Pancreas (tissue), 10 donors: ENCODE measurements around the gene SMG7. TPM values are rescaled to one million over a fixed set of nuclear protein-coding genes. Genes with fewer than 3 reads are reported as not detected.

Source experiments
- ATAC-seq, 4 donors: fragments of 200-7000 bp; cut with Tn5 transposase; one replicate each; pipeline versions ENCODE4 v1.8.0 to v1.9.1; 2020; ENCODE audit warnings: mild to moderate bottlenecking in 4 of 4, moderate library complexity in 4 of 4
- DNase-seq, 6 donors: peaks; one replicate each; pipeline ENCODE4 v3.0.0-alpha.2; 2020
- FAIRE-seq: peaks from 2 replicates; lab custom pipeline; 2012; peaks lifted over from hg19 to GRCh38; lab: Jason Lieb, UNC
- H3K27ac ChIP-seq, 4 donors: fragments of 200-600 bp; sonication (generic); 1 replicate in 3 of 4; 2 replicates in 1 of 4; pipeline versions ENCODE4 v1.5.0 to v1.8.0; 2020
- H3K27me3 ChIP-seq, 4 donors: fragments of 200-600 bp; one replicate each; pipeline ENCODE4 v1.8.0; 2021
- H3K36me3 ChIP-seq, 3 donors: fragments of 200-600 bp; sonication (generic) in 1 of 3; one replicate each; pipeline versions ENCODE4 v1.5.0 to v1.8.0; 2020 to 2021
- H3K4me1 ChIP-seq, 3 donors: fragments of 200-600 bp; one replicate each; pipeline ENCODE4 v1.8.0; 2021
- H3K4me3 ChIP-seq, 4 donors: fragments of 200-600 bp; sonication (generic) in 2 of 4; one replicate each; pipeline versions ENCODE4 v1.5.0 to v1.8.0; 2020 to 2021
- H3K9me3 ChIP-seq, 4 donors: fragments of 200-600 bp; one replicate each; pipeline ENCODE4 v1.8.0; 2021
- CTCF ChIP-seq, 4 donors: fragments of 200-600 bp; sonication (generic) in 3 of 4; IDR thresholded peaks; one replicate each; pipeline versions ENCODE4 v1.5.0 to v1.8.0; 2021; ENCODE audit warnings: antibody characterized with exemption in 4 of 4
- WGBS, 2 donors: extraction: QIAGEN DNeasy Blood & Tissue Kit; methylation state at CpG; one replicate each; pipeline ENCODE4 v1.1.7; 2013; 5-methylcytosine and 5-hydroxymethylcytosine counted together
- intact Hi-C, 3 donors: fragments of 100-400 bp; cut with DNase I; formaldehyde crosslinking; loops; one replicate each; pipeline versions ENCODE4 v1.11.1 to v1.14.2; 2022
- polyA plus RNA-seq, 2 donors: library from polyadenylated mRNA; stranded (reverse); fragments of 200-250 nt; gene quantifications; one replicate each; pipeline ENCODE4 v1.2.3, GENCODE V29; 2013
- total RNA-seq, 6 donors: library from RNA; stranded (reverse); fragmentation: NEBNext Ultra II Directional in 4 of 6; extraction: Animal tissue kit (Norgen Biotek cat#: 25700) in 4 of 6; gene quantifications; one replicate each; pipeline versions ENCODE4 v1.2.1 to v1.2.4, GENCODE V29; 2021 to 2023
- donor health status: healthy with polysubstance abuse.
- donor health status: DM: no; HTN: no; CAD: no; lungs with moderate emphysema.
- donor health status: DM: no; HTN: no; CAD: no.
- donor health status: control.
- donor health status: control.
- donor health status: Bipolar disorder and iron deficiency.
- donor health status: DM: yes; HTN: yes; CAD: no.
- donor health status: DM: no; HTN: no; CAD: no.
- donor health status: DM: no; HTN: no; CAD: no.
- donor health status: DM: yes; HTN: yes; CAD: no.

Gene SMG7
- total and polyA plus RNA-seq, 8 donors, result 11.7 to 36.5 (median 23.9) TPM

GRCh38 chr1:183553764-183554163 is 81.5 kb downstream of the SMG7 start:
- ATAC-seq (no peak), FAIRE-seq (no peak), DNase-seq (no peak)
- H3K4me1 ChIP-seq, result no peaks in the 10 kb centered on the region
- H3K36me3 ChIP-seq, result peaks cover 0 to 26% (median 26%) of the 10 kb centered on the region in 3 donors
- 68 to 96% methylated on average over 3 of the region's 3 CpGs for WGBS, 2 donors
- H3K27me3 ChIP-seq, result no peaks in the 10 kb centered on the region
- H3K4me3 ChIP-seq, result no peak overlapping the region
- intact Hi-C loops, result no loop called here
- TF ChIP-seq CTCF (IDR thresholded peaks at IDR 0.05), result no peak
- H3K9me3 ChIP-seq, result no peaks in the 10 kb centered on the region
- H3K27ac ChIP-seq, result no peak overlapping the region

GRCh38 chr1:183554577-183554976 is 82.3 kb downstream of the SMG7 start:
- intact Hi-C loops, result no loop called here
- Histone ChIP-seq H3K27me3 (no peaks in the 10 kb centered on the region), H3K4me1 (no peaks in the 10 kb centered on the region), H3K4me3 (no peak overlapping the region), H3K9me3 (no peaks in the 10 kb centered on the region), H3K36me3 (peaks cover 0 to 26% (median 26%) of the 10 kb centered on the region in 3 donors), H3K27ac (no peak overlapping the region)
- TF ChIP-seq CTCF (IDR thresholded peaks at IDR 0.05), result no peak
- peak in 1 of 4 donors; percentile 53 for ATAC-seq
- WGBS, 2 donors, result 66 to 81% methylated on average over 3 of the region's 3 CpGs
- FAIRE-seq, result no peak
- DNase-seq, result no peak

- Histone ChIP-seq H3K36me3 (peaks cover 0 to 3% (median 0%) of the 10 kb centered on the region in 3 donors), H3K4me1 (no peaks in the 10 kb centered on the region)
- FAIRE-seq, result no peak
These were observed 86.8 kb downstream of the SMG7 start for GRCh38 chr1:183559061-183559460.

GRCh38 chr1:183562701-183563100 is 90.4 kb downstream of the SMG7 start:
- TF ChIP-seq CTCF (IDR thresholded peaks at IDR 0.05), result no peak
- FAIRE-seq (no peak), ATAC-seq (no peak), DNase-seq (no peak)
- 69 to 92% methylated on average over 2 of the region's 2 CpGs for WGBS, 2 donors
- intact Hi-C loops, result no loop called here
- H3K27me3 ChIP-seq, result no peaks in the 10 kb centered on the region
- no peaks in the 10 kb centered on the region for H3K4me1 ChIP-seq
- H3K36me3 ChIP-seq, result no peaks in the 10 kb centered on the region
- no peak overlapping the region for H3K27ac ChIP-seq
- no peak overlapping the region for H3K4me3 ChIP-seq
- H3K9me3 ChIP-seq, result no peaks in the 10 kb centered on the region

More at GRCh38 chr1:183559061-183559460, 86.8 kb downstream of the SMG7 start:
- H3K9me3 ChIP-seq, result no peaks in the 10 kb centered on the region
- no peak overlapping the region for H3K27ac ChIP-seq
- no peaks in the 10 kb centered on the region for H3K27me3 ChIP-seq
- ATAC-seq (no peak), DNase-seq (no peak)
- intact Hi-C loops, result no loop called here
- TF ChIP-seq CTCF (IDR thresholded peaks at IDR 0.05), result no peak
- no peak overlapping the region for H3K4me3 ChIP-seq

GRCh38 chr1:183565261-183565660 is 93.0 kb downstream of the SMG7 start:
- TF ChIP-seq CTCF (IDR thresholded peaks at IDR 0.05), result no peak
- no peak overlapping the region for H3K27ac ChIP-seq
- intact Hi-C loops, result no loop called here
- ATAC-seq (no peak), DNase-seq (no peak), FAIRE-seq (no peak)
- no peaks in the 10 kb centered on the region for H3K27me3 ChIP-seq
- no peaks in the 10 kb centered on the region for H3K36me3 ChIP-seq
- H3K4me3 ChIP-seq, result no peak overlapping the region
- 51 to 63% methylated on average over 4 of the region's 4 CpGs for WGBS, 2 donors
- H3K4me1 ChIP-seq, result peaks cover 0 to 4% (median 0%) of the 10 kb centered on the region in 3 donors
- H3K9me3 ChIP-seq, result no peaks in the 10 kb centered on the region
